Measurements from ENCODE around the gene PLPP4.

DNA sequence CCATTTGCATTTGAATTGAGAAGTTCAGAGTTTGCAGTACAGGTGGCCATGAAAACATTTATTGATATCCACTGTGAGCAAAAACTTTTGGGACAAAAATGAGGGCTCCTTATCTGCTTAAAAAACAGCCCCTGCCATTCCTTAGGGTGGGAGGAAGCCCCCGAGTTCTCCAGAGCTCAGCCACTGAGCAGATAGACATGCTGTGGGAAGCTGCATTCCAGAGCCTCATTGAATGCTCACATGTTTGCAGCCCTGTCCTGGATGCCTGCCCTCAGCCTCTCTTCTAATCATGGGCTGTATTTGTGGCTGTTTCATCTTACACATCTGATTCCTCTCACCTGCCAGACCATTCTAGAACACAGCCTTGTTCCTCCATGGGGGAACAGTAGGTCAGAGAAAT, 33.3 kb downstream of the PLPP4 start:
- TF ChIP-seq, protein P1, sequence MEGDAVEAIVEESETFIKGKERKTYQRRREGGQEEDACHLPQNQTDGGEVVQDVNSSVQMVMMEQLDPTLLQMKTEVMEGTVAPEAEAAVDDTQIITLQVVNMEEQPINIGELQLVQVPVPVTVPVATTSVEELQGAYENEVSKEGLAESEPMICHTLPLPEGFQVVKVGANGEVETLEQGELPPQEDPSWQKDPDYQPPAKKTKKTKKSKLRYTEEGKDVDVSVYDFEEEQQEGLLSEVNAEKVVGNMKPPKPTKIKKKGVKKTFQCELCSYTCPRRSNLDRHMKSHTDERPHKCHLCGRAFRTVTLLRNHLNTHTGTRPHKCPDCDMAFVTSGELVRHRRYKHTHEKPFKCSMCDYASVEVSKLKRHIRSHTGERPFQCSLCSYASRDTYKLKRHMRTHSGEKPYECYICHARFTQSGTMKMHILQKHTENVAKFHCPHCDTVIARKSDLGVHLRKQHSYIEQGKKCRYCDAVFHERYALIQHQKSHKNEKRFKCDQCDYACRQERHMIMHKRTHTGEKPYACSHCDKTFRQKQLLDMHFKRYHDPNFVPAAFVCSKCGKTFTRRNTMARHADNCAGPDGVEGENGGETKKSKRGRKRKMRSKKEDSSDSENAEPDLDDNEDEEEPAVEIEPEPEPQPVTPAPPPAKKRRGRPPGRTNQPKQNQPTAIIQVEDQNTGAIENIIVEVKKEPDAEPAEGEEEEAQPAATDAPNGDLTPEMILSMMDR (IDR thresholded peaks at IDR 0.05; ENCODE audit: extremely low read depth in 1 of 2, insufficient read depth in 1 of 2, low read depth in 1 of 2, low read length in 2 of 2), result no peak
- no peak for TF ChIP-seq EZH2 (IDR thresholded peaks at IDR 0.05; ENCODE audit: borderline replicate concordance, low read depth, low read length, severe bottlenecking)
- no peak for TF ChIP-seq POLR2AphosphoS5 (IDR thresholded peaks at IDR 0.05; ENCODE audit: insufficient read depth, low read depth, low read length)
- TF ChIP-seq POLR2A (IDR thresholded peaks at IDR 0.05; ENCODE audit: low read depth, low read length), result no peak
- TF ChIP-seq FOS (IDR thresholded peaks at IDR 0.05; ENCODE audit: borderline replicate concordance, insufficient read depth, low read length), result no peak
- TF ChIP-seq, protein P2, sequence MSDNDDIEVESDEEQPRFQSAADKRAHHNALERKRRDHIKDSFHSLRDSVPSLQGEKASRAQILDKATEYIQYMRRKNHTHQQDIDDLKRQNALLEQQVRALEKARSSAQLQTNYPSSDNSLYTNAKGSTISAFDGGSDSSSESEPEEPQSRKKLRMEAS (IDR thresholded peaks at IDR 0.05; ENCODE audit: insufficient read depth, insufficient read length), result no peak
- TF ChIP-seq JUN (IDR thresholded peaks at IDR 0.05; ENCODE audit: borderline replicate concordance, insufficient read depth, insufficient read length, low read depth), result no peak
- TF ChIP-seq MYC (IDR thresholded peaks at IDR 0.05; ENCODE audit: low read depth, low read length), result no peak
- no peak for TF ChIP-seq GATA2 (IDR thresholded peaks at IDR 0.05; ENCODE audit: insufficient read depth, insufficient read length, low read depth, low read length)
